GM19035 (cell line): ENCODE results near the gene ARID1B.

Source experiments
- ATAC-seq: cut with Tn5 transposase; IDR thresholded peaks from one replicate; pipeline ENCODE4 v1.9.1; 2021; ENCODE audit not compliant: unreplicated experiment

The ARID1B gene

GRCh38 chr6:156822747-156823206 lies 45.6 kb downstream of the ARID1B start:
- ATAC-seq, result no peak

- ATAC-seq, result no peak
These were observed 47.0 kb downstream of the ARID1B start for GRCh38 chr6:156824142-156824541.

- no peak for ATAC-seq
These were observed 48.3 kb downstream of the ARID1B start for GRCh38 chr6:156825475-156825874.

- no peak for ATAC-seq
These were observed 49.2 kb downstream of the ARID1B start for GRCh38 chr6:156826290-156826955.

- ATAC-seq, result no peak
These were observed 50.2 kb downstream of the ARID1B start for GRCh38 chr6:156827382-156827781.

GRCh38 chr6:156828280-156828703 lies 51.1 kb downstream of the ARID1B start:
- ATAC-seq, result no peak

- no peak for ATAC-seq
These were observed 52.9 kb downstream of the ARID1B start for GRCh38 chr6:156830126-156830525.

- no peak for ATAC-seq
These were observed 55.1 kb downstream of the ARID1B start for GRCh38 chr6:156832231-156832647.

GRCh38 chr6:156832669-156833068 lies 55.5 kb downstream of the ARID1B start:
- ATAC-seq, result no peak

- ATAC-seq, result no peak
These were observed 56.6 kb downstream of the ARID1B start for GRCh38 chr6:156833755-156834154.

- ATAC-seq, result no peak
These were observed 62.0 kb downstream of the ARID1B start for GRCh38 chr6:156839129-156839528.

- ATAC-seq, result no peak
These were observed 62.4 kb downstream of the ARID1B start for GRCh38 chr6:156839591-156840001.

GRCh38 chr6:156840136-156840535 lies 63.0 kb downstream of the ARID1B start:
- no peak for ATAC-seq

- ATAC-seq, result no peak
These were observed 63.4 kb downstream of the ARID1B start for GRCh38 chr6:156840606-156841005.

GRCh38 chr6:156841508-156841907 lies 64.3 kb downstream of the ARID1B start:
- ATAC-seq, result no peak

- no peak for ATAC-seq
These were observed 65.5 kb downstream of the ARID1B start for GRCh38 chr6:156842598-156843250.

- no peak for ATAC-seq
These were observed 66.9 kb downstream of the ARID1B start for GRCh38 chr6:156844089-156844488.

GRCh38 chr6:156845454-156846155 lies 68.4 kb downstream of the ARID1B start:
- no peak for ATAC-seq

- ATAC-seq, result no peak
These were observed 69.8 kb downstream of the ARID1B start for GRCh38 chr6:156846845-156847599.

- ATAC-seq, result no peak
These were observed 70.9 kb downstream of the ARID1B start for GRCh38 chr6:156848123-156848522.

GRCh38 chr6:156848533-156848932 lies 71.4 kb downstream of the ARID1B start:
- no peak for ATAC-seq
